T-cell (primary cell): ENCODE data around the gene MXRA8. TPM values are rescaled to one million over a fixed set of nuclear protein-coding genes. Genes with fewer than 3 reads are reported as not detected.

Source experiments
- ATAC-seq, 4 experiments: fragments of 200-7000 bp in 3 of 4; fragments of 150-1000 bp in 1 of 4; cut with Tn5 transposase; replicated peaks in 1 of 4; 1 replicate in 3 of 4; 2 replicates in 1 of 4; pipeline ENCODE4 v1.10.0; 2021; ENCODE audit warnings: moderate library complexity in 3 of 4, mild to moderate bottlenecking in 2 of 4, moderate number of reproducible peaks in 1 of 4
- CTCF ChIA-PET, 2 donors: fragments of 300-600 bp; sonication (Branson Sonifier 250); formaldehyde crosslinking; loops; one replicate each; lab custom pipeline; 2022; ENCODE audit warnings: antibody characterized with exemption in 2 of 2; lab: Charles Lee
- POLR2A ChIA-PET, 2 donors: fragments of 300-600 bp; sonication (Branson Sonifier 250); formaldehyde crosslinking; loops; one replicate each; lab custom pipeline; 2022; ENCODE audit warnings: antibody characterized with exemption in 2 of 2; lab: Charles Lee
- DNase-seq, 35 experiments: peaks; one replicate each; pipeline versions ENCODE4 v3.0.0 to v3.0.0-alpha.2; 2013 to 2023
- H3K27ac ChIP-seq: one replicate; pipeline ENCODE4 v1.5.1; 2013; ENCODE audit warnings: low read length
- H3K27me3 ChIP-seq, 2 experiments: replicated peaks in 1 of 2; 1 replicate in 1 of 2; 2 replicates in 1 of 2; pipeline versions ENCODE4 v1.6.1 to v1.7.0; 2013; ENCODE audit warnings: low read length in 1 of 2, mixed read lengths in 1 of 2; ENCODE audit not compliant: control insufficient read depth in 2 of 2, insufficient read depth in 2 of 2; ENCODE audit errors: extremely low read depth in 1 of 2
- H3K36me3 ChIP-seq, 2 donors: 1 replicate in 1 of 2; 2 replicates in 1 of 2; pipeline versions ENCODE4 v1.6.1 to v1.7.0; 2013; ENCODE audit warnings: low read length in 1 of 2; ENCODE audit not compliant: control insufficient read depth in 2 of 2, insufficient read depth in 1 of 2; ENCODE audit errors: extremely low read depth in 1 of 2
- H3K4me1 ChIP-seq, 2 experiments: 1 replicate in 1 of 2; 2 replicates in 1 of 2; pipeline versions ENCODE4 v1.6.1 to v1.7.0; 2013; ENCODE audit warnings: low read length in 2 of 2, mixed read lengths in 1 of 2; ENCODE audit not compliant: insufficient read depth in 2 of 2, control insufficient read depth in 1 of 2; ENCODE audit errors: extremely low read depth in 1 of 2
- H3K4me3 ChIP-seq, 2 donors: 1 replicate in 1 of 2; 2 replicates in 1 of 2; pipeline versions ENCODE4 v1.5.1 to v1.7.0; 2013; ENCODE audit warnings: mild to moderate bottlenecking in 2 of 2, low read length in 1 of 2, moderate library complexity in 1 of 2; ENCODE audit not compliant: control insufficient read depth in 1 of 2; ENCODE audit errors: extremely low read depth in 1 of 2
- H3K9me3 ChIP-seq: 2 replicates; pipeline ENCODE4 v1.7.0; 2013
- H3K27ac Mint-ChIP-seq, 2 donors: one replicate each; pipeline ENCODE4 v1.8.0; 2020 to 2021; ENCODE audit warnings: mild to moderate bottlenecking in 2 of 2, mixed read lengths in 2 of 2
- H3K27me3 Mint-ChIP-seq, 2 donors: one replicate each; pipeline ENCODE4 v1.8.0; 2021 to 2022; ENCODE audit warnings: mixed read lengths in 2 of 2
- H3K36me3 Mint-ChIP-seq: one replicate; pipeline ENCODE4 v1.8.0; 2021; ENCODE audit warnings: mixed read lengths
- H3K4me1 Mint-ChIP-seq, 3 donors: one replicate each; pipeline ENCODE4 v1.8.0; 2020 to 2022; ENCODE audit warnings: mixed read lengths in 3 of 3, mild to moderate bottlenecking in 1 of 3
- H3K4me3 Mint-ChIP-seq, 3 donors: one replicate each; pipeline ENCODE4 v1.8.0; 2020 to 2022; ENCODE audit warnings: mild to moderate bottlenecking in 3 of 3, mixed read lengths in 3 of 3, moderate library complexity in 3 of 3
- H3K9me3 Mint-ChIP-seq, 3 donors: one replicate each; pipeline ENCODE4 v1.8.0; 2020 to 2022; ENCODE audit warnings: mixed read lengths in 3 of 3
- WGBS: methylation state at CpG from one replicate; pipeline ENCODE4 v1.1.5; 2013; ENCODE audit warnings: missing lambda C conversion rate; ENCODE audit not compliant: insufficient coverage; 5-methylcytosine and 5-hydroxymethylcytosine counted together
- total RNA-seq, 35 experiments: library from RNA in 6 of 35; stranded (reverse) in 6 of 35; fragments of 120-200 nt in 1 of 35; gene quantifications; one replicate each; pipeline versions ENCODE4 v1.2.1 to v1.2.4 and lab custom pipeline; 2013 to 2026

Gene MXRA8
- total RNA-seq, 5 donors from 2014 or later (not counting 1 experiment from before 2014, with no cell fraction given): 0.99 to 6.8 (median 1.9) TPM

DNA sequence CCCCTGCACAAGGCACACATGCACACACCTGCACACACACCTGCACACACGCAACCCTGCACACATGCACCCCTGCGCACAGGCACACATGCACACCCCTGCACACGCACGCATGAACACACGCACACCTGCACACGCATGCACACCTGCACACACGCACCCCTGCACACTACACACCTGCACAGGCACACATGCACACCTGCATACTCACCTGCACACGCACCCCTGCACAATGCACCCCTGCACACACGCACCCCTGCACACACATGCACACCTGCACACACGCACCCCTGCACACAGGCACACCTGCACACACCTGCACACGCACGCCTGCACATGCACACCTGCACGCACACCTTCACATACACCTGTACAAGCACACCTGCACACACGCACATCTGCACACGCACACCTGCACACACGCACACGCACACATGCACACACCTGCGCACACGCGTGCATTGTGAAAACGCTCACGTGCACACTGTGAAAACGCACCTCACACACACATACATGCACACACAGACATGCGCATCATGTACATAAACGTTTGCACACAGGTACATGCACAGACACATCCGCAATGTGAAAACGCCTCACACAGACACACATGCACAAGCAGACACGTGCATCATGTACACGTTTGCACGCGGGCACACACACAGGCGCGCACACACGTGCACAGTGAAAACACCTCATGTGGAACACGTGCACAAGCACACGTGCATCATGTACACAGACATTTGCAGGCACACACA, 17.4 kb downstream of the MXRA8 start:
- Mint-ChIP-seq H3K27me3 (no peaks in the 10 kb centered on the region), H3K36me3 (peaks cover 10% of the 10 kb centered on the region), H3K4me1 (peaks cover 0 to 3% (median 2%) of the 10 kb centered on the region in 3 donors), H3K27ac (no peak overlapping the region), H3K9me3 (no peaks in the 10 kb centered on the region), H3K4me3 (no peak overlapping the region)
- Histone ChIP-seq H3K27ac (no peak overlapping the region), H3K36me3 (peaks cover 8 to 9% of the 10 kb centered on the region in 2 donors), H3K4me3 (no peak overlapping the region), H3K9me3 (no peaks in the 10 kb centered on the region), H3K27me3 (no peaks in the 10 kb centered on the region), H3K4me1 (peaks cover 0 to 19% of the 10 kb centered on the region in 2 experiments)
- POLR2A ChIA-PET: no interaction called here
- no peak for DNase-seq
- ATAC-seq: no peak
- WGBS: 94% methylated on average over 36 of the region's 36 CpGs
- CTCF ChIA-PET: no interaction called here

DNA sequence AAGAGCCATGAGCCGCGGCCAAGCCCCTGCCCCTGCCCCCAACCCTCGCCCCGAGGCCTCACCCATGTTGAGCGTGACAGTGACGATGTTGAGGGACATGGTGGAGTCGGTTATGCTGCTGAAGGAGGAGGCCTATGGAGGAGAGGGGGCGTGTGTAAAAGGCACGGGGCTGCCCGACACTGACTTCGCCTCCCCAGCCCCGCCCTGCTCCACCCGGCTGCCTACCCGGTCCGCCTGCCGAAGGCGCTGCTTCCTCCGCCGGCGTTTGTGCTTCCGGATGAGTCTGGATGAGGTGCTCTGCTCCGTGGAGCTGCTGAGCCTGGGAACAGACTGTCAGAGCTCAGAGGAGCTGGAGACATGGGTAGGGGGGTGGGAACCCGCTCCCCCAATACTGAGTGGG, 18.2 kb downstream of the MXRA8 start:
- ATAC-seq (no peak), DNase-seq (no peak)
- Histone ChIP-seq H3K36me3 (peaks cover 8 to 10% of the 10 kb centered on the region in 2 donors), H3K4me1 (peaks cover 0 to 14% of the 10 kb centered on the region in 2 experiments), H3K27ac (no peak overlapping the region), H3K9me3 (no peaks in the 10 kb centered on the region), H3K4me3 (no peak overlapping the region), H3K27me3 (no peaks in the 10 kb centered on the region)
- Mint-ChIP-seq H3K27me3 (no peaks in the 10 kb centered on the region), H3K4me3 (no peak overlapping the region), H3K4me1 (peaks cover 0 to 3% (median 2%) of the 10 kb centered on the region in 3 donors), H3K9me3 (no peaks in the 10 kb centered on the region), H3K27ac (no peak overlapping the region), H3K36me3 (peaks cover 10% of the 10 kb centered on the region)
- CTCF ChIA-PET: interaction anchor here in 1 of 2 donors (0.6 kb wide), 1 partner anchor 32 kb away, joined by 4 read pairs; no protein-coding TSS in a partner anchor
- WGBS: 95% methylated on average over 21 of the region's 23 CpGs
- POLR2A ChIA-PET: no interaction called here

DNA sequence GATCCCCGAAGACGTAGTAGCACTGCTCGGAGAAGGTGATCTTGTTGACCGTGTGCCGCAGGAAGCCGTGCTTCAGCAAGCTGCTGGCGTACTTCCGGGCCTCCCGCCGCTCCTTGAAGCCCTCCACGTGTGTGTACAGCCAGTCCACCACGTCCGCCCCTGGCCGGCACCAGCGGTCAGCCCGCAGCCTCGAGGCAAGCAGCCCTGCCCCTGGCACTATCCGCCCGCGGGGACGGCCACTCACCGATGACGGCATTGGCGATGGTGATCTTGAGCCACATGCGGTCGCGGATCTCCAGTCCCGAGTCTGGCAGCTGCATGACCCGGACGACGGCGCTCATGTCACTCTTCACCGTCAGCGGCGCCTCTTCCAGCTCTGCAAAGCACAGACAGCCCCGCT, 20.1 kb downstream of the MXRA8 start:
- Mint-ChIP-seq H3K36me3 (peaks cover 10% of the 10 kb centered on the region), H3K27ac (no peak overlapping the region), H3K4me3 (no peak overlapping the region), H3K9me3 (no peaks in the 10 kb centered on the region), H3K27me3 (no peaks in the 10 kb centered on the region), H3K4me1 (no peaks in the 10 kb centered on the region)
- peaks cover 8 to 10% of the 10 kb centered on the region in 2 donors for H3K36me3 ChIP-seq
- ChIA-PET POLR2A (no interaction called here), CTCF (no interaction called here)
- no peak overlapping the region for H3K27ac ChIP-seq
- H3K27me3 ChIP-seq: no peaks in the 10 kb centered on the region
- H3K4me3 ChIP-seq: no peak overlapping the region
- 97% methylated on average over 36 of the region's 36 CpGs for WGBS
- H3K4me1 ChIP-seq: peaks cover 0 to 1% of the 10 kb centered on the region in 2 experiments
- no peaks in the 10 kb centered on the region for H3K9me3 ChIP-seq
- DNase-seq (no peak), ATAC-seq (no peak)

DNA sequence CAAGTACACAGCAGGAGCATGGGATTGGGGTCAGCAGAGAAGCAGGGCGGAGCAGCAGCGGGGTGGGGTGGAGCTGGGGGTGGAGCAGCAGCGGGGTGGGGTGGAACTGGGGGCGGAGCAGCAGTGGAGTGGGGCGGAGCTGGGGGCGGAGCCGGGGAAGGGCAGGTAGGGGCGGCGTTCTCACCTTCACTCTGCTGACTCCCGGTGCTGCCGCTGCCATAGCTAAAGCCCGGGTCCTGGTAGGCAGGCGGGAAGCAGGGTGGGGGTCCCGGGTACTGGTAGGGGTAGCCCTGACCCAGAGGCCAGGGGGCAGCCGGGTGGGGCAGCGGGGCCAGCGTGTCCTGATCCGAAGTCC, 20.6 kb downstream of the MXRA8 start:
- Mint-ChIP-seq H3K4me1 (no peaks in the 10 kb centered on the region), H3K27ac (no peak overlapping the region), H3K9me3 (no peaks in the 10 kb centered on the region), H3K36me3 (peaks cover 10% of the 10 kb centered on the region), H3K27me3 (no peaks in the 10 kb centered on the region), H3K4me3 (no peak overlapping the region)
- H3K9me3 ChIP-seq: no peaks in the 10 kb centered on the region
- DNase-seq (peak in 5 of 35 experiments; percentile 20 to 36 (median 28)), ATAC-seq (peak in 2 of 4 experiments; percentile 38 to 65)
- H3K36me3 ChIP-seq: peaks cover 8 to 10% of the 10 kb centered on the region in 2 donors
- no peaks in the 10 kb centered on the region for H3K4me1 ChIP-seq
- no peak overlapping the region for H3K27ac ChIP-seq
- no peak overlapping the region for H3K4me3 ChIP-seq
- ChIA-PET POLR2A (no interaction called here), CTCF (no interaction called here)
- 97% methylated on average over 6 of the region's 18 CpGs for WGBS
- H3K27me3 ChIP-seq: no peaks in the 10 kb centered on the region

DNA sequence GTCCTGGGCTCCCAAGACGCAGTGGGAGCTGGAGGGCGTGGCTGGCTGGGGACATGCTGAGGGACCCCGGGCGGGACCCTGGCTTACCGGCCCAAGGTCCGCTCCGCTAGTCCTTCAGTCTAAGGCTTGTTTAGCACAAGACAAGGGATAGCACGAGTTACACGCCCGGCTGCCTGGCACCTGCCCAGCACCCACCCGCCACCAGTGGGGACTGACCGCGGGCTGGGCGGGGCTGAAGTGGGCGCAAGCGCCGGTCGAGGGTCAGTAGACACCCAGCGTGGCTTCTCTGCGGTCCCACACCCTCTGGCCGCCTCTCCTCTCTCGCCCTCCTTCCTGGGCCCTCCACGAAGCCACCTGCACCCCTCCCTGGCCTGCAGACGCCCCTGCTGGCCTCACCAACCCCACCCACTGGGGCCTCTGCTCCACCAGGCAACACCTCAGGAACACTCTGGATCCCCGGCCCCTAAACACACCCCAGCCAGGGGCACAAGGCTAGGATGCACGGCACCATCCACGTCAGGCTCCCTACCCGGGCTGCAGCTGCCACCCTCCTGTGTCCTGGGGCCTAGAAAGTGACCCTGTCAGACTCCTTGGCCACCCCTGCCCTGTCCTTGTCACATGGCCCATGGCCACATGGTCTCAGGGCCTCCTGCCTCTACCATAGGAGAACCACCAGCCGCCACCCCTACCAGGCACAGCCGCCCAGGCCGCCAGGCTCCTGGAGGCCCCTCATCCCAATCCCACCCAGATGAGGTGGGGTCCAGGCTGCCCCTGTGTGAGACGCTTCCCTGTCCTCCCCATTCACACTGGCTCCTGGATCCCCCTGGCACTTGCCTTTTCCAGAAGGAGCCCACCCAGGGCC, 21.2 kb downstream of the MXRA8 start:
- no peak overlapping the region for H3K27ac ChIP-seq
- Mint-ChIP-seq H3K36me3 (peaks cover 10% of the 10 kb centered on the region), H3K4me3 (no peak overlapping the region), H3K27me3 (no peaks in the 10 kb centered on the region), H3K27ac (no peak overlapping the region), H3K9me3 (no peaks in the 10 kb centered on the region), H3K4me1 (no peaks in the 10 kb centered on the region)
- peaks cover 8 to 10% of the 10 kb centered on the region in 2 donors for H3K36me3 ChIP-seq
- ChIA-PET CTCF (no interaction called here), POLR2A (no interaction called here)
- H3K4me3 ChIP-seq: no peak overlapping the region
- DNase-seq (no peak), ATAC-seq (no peak)
- H3K27me3 ChIP-seq: no peaks in the 10 kb centered on the region
- 95% methylated on average over 30 of the region's 32 CpGs for WGBS
- H3K9me3 ChIP-seq: no peaks in the 10 kb centered on the region
- no peaks in the 10 kb centered on the region for H3K4me1 ChIP-seq

DNA sequence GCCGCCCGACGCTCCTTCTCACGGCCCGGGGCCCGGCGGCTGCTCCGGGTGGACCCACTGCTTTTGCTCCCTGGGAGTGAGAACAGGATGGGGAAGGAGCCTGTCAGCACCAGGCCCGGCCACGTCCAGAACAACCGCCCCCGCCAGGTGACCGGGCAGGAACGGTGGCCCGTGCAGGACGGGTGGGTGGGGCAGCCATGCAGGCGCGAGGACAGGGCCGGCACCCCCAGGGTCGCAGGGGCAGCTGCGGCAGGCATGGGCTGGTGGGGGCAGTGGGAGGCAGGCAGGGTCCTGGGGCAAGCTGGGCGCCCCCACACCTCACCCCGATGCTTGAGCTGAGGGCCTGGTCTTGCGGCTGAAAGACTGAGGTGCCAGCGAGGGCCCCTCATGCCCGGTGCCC, 21.9 kb downstream of the MXRA8 start:
- H3K27me3 ChIP-seq: no peaks in the 10 kb centered on the region
- no peak overlapping the region for H3K27ac Mint-ChIP-seq
- DNase-seq: no peak
- H3K27me3 Mint-ChIP-seq: no peaks in the 10 kb centered on the region
- no peaks in the 10 kb centered on the region for H3K4me1 ChIP-seq
- peaks cover 10% of the 10 kb centered on the region for H3K36me3 Mint-ChIP-seq
- ChIA-PET POLR2A (no interaction called here), CTCF (no interaction called here)
- H3K4me3 ChIP-seq: no peak overlapping the region
- H3K9me3 Mint-ChIP-seq: no peaks in the 10 kb centered on the region
- H3K4me3 Mint-ChIP-seq: no peak overlapping the region
- no peaks in the 10 kb centered on the region for H3K9me3 ChIP-seq
- ATAC-seq: no peak
- no peak overlapping the region for H3K27ac ChIP-seq
- no peaks in the 10 kb centered on the region for H3K4me1 Mint-ChIP-seq
- H3K36me3 ChIP-seq: peaks cover 4 to 10% of the 10 kb centered on the region in 2 donors
- WGBS: 92% methylated on average over 26 of the region's 26 CpGs
